OCI-LY1 (cell line): ENCODE data around the gene SNED1.

Experiments used
- EZH2 ChIP-seq: fragments of 200-600 bp; sonication (generic), shearing (Covaris generic); IDR thresholded peaks from 2 replicates; pipeline ENCODE4 v1.8.0; 2017; ENCODE audit warnings: borderline replicate concordance, mixed run types, mild to moderate bottlenecking, antibody characterized with exemption, low read length, moderate library complexity, mixed read lengths
- TF ChIP-seq, protein P1 (sequence below): fragments of 200-600 bp; sonication (generic), shearing (Covaris generic); IDR thresholded peaks from 2 replicates; pipeline ENCODE4 v1.5.1; 2017; ENCODE audit warnings: mild to moderate bottlenecking, antibody characterized with exemption, low read length, moderate library complexity, mixed read lengths

DNA sequence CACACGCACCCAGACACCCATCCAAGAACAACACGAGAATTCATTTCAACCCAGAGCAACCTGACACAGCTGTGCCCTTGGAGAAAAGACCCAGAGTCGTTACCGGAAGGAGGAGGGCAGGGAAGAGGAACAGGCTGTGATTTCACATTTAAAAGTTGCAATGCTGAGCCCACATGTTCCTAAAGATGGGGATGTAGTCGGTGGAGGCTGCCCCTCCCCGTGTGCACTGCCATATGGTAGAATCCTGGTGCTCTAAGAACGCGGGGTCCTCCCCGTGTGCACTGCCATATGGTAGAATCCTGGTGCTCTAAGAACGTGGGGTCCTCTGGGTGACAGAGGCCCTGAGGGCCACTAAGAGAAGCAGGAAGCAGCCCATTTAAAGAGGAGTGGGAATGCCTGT, 92.8 kb downstream of the SNED1 start:
- TF ChIP-seq, protein P1, sequence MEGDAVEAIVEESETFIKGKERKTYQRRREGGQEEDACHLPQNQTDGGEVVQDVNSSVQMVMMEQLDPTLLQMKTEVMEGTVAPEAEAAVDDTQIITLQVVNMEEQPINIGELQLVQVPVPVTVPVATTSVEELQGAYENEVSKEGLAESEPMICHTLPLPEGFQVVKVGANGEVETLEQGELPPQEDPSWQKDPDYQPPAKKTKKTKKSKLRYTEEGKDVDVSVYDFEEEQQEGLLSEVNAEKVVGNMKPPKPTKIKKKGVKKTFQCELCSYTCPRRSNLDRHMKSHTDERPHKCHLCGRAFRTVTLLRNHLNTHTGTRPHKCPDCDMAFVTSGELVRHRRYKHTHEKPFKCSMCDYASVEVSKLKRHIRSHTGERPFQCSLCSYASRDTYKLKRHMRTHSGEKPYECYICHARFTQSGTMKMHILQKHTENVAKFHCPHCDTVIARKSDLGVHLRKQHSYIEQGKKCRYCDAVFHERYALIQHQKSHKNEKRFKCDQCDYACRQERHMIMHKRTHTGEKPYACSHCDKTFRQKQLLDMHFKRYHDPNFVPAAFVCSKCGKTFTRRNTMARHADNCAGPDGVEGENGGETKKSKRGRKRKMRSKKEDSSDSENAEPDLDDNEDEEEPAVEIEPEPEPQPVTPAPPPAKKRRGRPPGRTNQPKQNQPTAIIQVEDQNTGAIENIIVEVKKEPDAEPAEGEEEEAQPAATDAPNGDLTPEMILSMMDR = no peak
- no peak for TF ChIP-seq EZH2
